Stimulated activated CD8-positive, alpha-beta memory T cell treated with anti-CD3 and anti-CD28 coated beads, Interleukin-2, amount 100 ng/mL, for 48 hours (primary cell): ENCODE measurements around the gene AOPEP.

Experiments used
- DNase-seq, 2 donors: peaks; one replicate each; pipeline ENCODE4 v3.0.0-alpha.2; 2020; ENCODE audit warnings: low read depth in 2 of 2

AOPEP gene

DNA sequence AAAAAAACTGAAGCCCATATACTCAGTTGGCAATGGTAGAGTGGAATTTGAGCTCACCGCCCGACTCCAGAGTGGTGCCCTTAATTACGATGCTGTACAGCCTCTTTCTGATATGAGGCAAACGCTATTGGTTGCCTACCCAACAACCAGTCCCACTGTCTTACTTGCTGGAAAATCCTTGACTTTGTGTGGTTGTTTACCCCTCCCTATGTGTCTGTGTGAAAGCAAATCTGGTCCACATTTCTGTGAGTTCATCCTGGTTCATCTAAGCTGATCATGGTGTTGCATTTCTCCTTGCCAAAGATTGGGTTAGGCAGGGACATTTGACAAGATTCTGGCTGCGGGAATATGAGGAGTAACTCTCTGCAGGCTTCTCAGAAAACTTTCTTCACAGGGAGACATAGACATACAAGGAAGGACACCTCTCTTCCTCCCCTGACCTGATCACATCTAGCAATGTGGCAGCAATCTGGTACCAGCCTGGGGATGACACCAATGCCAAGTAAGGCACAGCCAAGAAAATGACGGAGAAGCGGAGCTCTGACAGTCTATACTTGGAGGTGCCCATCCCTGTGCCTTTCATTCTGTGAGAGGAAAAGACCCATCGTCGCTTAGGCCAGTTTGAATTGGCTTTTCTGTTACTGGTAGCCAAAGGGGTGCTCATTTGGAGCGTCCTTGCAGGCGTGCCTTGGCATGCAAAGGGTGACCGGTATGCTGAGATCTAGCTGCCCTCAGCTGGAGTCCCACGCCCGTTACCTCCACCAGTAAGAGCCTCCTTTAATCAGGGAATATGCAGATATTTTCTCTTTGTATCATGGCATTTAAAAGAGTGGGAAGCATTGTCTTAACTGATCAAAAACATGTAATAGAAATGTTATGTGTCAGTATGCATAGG is 124.3 kb downstream of the AOPEP start:
- no peak for DNase-seq

DNA sequence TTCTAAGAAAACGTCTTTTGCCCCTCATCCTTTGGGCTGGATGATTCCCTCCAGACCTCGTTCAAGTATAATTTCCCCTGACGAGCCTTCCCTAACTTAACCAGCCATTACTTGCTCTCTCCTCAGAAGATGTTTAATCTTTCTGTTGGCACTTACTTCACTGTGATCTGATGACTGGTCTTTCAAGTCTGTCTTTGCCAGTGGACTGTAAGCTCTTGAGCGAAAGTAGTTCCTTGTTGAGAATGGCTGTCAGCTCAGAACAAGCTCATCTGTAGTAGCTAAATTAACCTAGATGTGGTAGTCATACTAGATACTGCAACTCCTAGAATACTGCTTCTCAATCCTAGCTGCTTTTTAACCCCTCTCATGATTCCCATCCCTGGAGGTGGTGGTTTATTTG is 125.0 kb downstream of the AOPEP start:
- DNase-seq: no peak

DNA sequence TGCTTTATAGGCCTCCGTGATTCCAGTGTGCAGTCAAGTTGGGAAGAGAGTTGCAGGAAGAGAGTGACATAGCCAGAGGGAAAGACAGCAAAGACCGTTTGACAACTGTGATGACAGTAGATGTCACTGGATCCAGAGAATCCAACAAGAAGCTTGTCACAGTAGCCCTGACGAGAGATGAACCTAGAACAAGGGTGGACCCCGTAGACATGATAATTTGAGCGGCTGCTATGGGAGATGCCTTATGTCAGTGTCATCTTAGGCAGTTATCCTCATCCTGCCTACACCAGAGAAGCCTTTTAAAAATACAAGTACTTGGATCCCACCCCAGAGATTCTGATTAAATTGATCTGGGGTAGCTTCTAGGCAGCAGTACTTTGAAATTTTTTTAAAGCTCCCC is 125.4 kb downstream of the AOPEP start:
- no peak for DNase-seq

DNA sequence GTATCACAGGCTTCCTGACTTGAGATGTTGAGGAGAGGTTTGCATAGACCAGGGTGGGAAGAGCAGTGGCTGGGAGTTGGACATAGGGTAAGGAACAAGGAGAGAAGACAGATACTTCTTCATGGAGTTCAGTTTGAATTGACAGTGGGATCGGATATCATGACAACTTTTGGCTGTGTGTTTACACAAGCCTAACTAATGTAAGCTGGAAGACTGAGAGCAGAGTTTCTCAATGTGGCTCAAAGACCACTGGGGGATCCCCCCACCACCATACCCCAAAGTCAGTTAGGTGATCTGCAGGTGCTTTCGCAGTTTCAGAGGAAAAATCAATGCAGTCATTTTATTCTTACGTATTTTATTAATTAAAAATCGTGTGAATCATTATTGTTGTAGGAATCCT is 125.9 kb downstream of the AOPEP start:
- DNase-seq: no peak

DNA sequence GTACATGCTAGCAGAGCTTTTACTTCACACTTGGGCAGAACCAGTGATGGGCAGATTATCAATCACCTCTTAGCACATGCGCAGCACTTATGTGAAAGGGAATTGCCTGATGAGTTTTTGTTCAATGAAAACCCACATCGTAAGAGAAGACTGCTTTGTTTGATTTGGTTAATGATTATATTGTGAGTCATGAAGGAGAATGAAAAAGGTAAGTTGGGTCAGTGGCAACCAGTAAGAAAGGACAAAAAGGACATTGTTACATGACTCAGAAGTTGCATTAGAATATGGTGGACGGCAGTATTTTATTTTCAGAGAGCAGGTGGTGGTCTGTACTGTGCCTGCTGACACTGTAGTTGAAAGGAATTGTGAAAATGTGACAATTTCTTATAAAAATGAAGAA is 127.4 kb downstream of the AOPEP start:
- DNase-seq: no peak

- DNase-seq: no peak
These were observed 129.4 kb downstream of the AOPEP start for GRCh38 chr9:94855903-94856302.

DNA sequence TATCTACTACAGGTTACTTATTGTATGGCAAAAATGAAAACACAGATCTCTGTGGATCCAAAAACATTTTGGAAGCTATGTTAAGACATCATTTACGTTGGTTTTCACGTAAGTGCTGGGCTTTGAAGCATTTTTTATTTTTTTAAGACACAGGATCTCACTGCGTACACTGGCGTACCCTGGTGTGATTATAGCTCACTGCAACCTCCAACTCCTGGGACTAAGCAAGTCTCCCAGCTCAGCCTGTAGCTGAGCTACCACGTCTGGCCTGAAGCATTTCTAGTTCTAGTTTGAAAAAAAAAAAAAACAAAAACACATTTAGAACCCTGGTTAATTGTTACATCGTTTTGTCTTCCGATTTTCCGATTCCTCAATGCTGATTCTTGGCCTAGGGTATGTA is 131.3 kb downstream of the AOPEP start:
- DNase-seq: no peak

- DNase-seq: no peak
These were observed 132.7 kb downstream of the AOPEP start for GRCh38 chr9:94859226-94859625.

DNA sequence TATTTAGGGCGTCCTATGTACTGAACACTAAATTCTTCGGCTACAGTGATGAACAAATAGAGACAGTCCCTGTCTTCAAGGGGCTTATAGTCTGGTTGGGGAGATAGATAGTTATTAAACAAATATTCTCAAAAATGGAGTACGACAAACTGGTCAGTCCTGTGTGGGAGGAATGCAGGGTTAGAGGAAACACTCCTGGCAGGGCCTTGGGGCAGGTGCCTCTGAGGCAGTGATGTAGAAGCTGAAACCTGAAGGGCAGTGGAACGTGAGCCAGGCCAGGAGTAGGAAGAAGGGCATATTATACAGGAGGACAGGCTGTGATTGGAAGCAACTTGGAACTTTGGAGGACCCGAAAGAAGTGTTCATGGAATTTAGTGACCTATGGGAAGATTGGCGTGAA is 133.4 kb downstream of the AOPEP start:
- DNase-seq: no peak

- peak in 1 of 2 donors; percentile 40 for DNase-seq
These were observed 134.4 kb downstream of the AOPEP start for GRCh38 chr9:94860678-94861588.

- DNase-seq: no peak
These were observed 135.2 kb downstream of the AOPEP start for GRCh38 chr9:94861589-94862272.

DNA sequence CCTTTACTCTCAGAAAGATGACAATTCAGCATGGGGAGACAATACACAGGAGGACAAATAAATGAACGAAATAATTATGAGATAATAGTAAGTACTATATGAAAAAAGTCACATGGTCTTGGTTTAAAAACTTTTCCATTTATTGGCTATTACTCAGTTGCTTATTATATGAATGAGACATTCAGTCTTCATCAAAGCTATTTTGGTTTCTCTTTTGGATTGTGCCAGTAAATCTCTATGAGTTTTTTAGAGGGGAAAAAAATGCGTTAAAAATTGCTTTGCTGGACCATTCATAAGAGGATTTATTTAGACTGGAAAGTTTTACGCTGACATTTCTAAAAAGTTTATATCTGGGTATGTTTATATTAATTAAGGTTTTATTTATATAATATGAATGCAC is 137.7 kb downstream of the AOPEP start:
- DNase-seq: no peak

DNA sequence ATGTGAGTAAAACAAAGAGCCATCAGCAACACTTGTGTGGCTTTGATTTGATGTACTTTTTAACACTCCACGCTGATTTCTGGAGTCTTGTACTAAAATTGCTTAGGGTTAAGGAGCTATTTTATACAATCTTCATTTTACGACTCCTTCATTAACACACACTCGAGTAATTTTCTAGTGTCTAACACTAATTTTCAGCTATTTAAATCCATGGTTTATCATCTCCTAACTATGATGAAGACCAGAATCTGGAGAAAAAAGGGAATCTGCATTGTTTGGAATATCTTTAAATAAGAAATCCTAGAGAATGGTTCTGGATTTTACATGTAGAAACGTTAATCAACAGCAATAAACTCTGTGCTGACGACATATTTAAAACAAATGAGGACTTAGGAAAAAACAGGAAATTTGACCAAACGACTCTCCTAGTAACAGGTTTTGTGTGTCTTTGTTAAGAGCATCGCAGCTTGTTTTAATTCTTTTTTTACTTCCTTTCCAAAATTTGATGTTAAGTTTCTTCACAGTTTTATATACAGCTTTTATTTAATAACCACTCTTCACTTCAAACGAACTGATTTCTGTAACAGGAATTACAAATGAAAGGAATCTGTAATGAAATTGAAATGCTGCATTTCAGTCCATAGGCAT is 138.5 kb downstream of the AOPEP start:
- no peak for DNase-seq

DNA sequence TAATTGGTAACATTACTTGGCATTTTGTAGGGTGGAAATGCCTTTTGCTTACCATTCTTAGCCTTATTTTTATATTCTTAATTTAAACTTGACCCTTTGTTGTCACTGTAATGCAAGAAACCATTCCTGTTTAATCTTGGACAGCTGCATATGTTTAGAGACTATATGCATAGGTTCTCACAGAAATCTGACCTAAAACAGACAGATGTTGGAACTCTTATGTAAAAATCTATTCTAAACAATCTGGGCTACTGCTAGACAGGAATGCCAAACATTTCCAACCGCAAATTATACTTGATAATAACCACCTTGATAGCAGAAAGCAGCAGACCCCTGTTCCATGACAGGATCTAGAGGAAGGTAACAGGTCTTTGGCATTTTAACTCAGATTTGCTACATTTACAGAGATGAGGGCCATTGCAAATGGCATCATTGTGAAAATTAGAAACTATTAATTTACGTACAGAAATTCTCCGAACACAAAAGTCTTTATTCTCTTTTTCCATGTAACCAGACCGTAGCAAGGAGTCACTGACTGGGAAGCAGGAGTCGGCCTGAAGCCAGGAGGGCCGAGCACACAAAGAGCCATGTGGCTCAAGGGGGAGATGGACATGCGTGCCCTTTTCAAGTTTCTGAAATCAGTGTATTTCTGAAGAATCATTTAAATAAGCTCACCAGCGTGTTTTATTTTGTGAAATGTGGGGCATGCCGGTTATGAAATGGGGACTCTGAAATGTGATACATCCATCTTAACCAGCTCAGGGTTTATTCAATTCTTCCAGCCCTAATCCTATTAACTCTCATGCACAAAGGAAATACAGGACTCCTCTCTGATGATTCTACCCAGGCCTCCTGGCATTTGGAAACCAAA is 139.3 kb downstream of the AOPEP start:
- no peak for DNase-seq

- no peak for DNase-seq
These were observed 140.3 kb downstream of the AOPEP start for GRCh38 chr9:94866770-94867169.

DNA sequence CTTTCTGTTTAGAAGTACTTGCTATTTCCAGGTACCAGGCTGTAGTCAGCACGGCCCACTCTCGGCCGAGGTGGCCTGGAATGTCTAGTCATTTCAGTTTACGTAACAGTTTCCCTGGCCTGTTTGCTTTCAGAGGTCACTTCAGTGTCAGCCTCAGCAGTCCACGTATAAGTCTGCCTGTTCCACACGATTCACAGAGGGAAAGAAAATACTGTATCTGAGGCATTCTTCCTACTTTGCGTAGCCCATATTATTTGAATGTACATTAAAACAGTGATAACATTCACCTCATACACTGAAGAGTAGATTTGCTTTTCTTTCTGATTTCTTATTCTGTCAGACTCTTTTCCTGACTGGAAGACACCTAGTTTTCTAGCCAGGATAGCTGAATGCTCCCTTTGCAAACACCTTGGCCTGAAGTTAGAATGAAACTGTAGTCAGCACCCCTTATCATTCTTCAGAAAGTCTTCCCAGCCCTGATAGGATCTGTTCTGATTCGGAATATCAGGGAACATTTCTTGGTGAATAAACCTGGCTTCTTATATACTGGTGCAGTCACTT is 140.9 kb downstream of the AOPEP start:
- no peak for DNase-seq

GRCh38 chr9:94867842-94868312 is 141.4 kb downstream of the AOPEP start:
- DNase-seq: no peak

GRCh38 chr9:94868464-94868863 is 142.0 kb downstream of the AOPEP start:
- no peak for DNase-seq

- no peak for DNase-seq
These were observed 142.9 kb downstream of the AOPEP start for GRCh38 chr9:94869415-94869843.

DNA sequence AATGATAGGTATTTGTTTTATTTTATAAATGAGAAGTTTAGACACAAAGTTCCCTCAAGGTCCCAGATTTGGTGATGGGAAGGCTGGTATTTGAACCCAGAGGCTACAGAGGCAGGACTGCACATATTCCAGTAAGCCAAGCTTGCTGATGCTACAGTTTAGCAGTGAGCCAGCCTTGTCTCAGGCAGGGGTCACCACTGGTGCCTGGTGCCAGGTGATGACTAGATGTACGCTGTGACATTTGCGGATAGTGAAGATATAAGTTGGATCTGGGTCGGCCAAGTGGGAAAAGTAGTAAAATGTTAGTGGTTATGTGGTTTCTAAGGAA is 143.9 kb downstream of the AOPEP start:
- DNase-seq: no peak
